IMR-90 (cell line): Measurements from ENCODE around the gene NDUFB5. TPM values are rescaled to one million over a fixed set of nuclear protein-coding genes. Genes with fewer than 3 reads are reported as not detected.
A peak's percentile ranks its signal among the peaks of the same experiment; 100 is the strongest.

Experiments used
- ATAC-seq: fragments of 200-7000 bp; cut with Tn5 transposase; 2 replicates; pipeline ENCODE4 v1.9.1; 2020; ENCODE audit warnings: low read depth, mild to moderate bottlenecking, moderate library complexity
- BruUV-seq: library from RNA; stranded (reverse); fragments of 400-500 nt; replicated peaks from 2 replicates; lab custom pipeline; 2021; lab: Mats Ljungman, UMichigan
- CTCF ChIA-PET: fragments of 300-600 bp; formaldehyde crosslinking; extraction: SDS; loops from one replicate; lab custom pipeline; 2021; ENCODE audit warnings: antibody characterized with exemption; lab: Yijun Ruan, JAX
- POLR2A ChIA-PET: fragments of 300-600 bp; sonication (Branson Sonifier 250); formaldehyde crosslinking; loops from one replicate; lab custom pipeline; 2022; ENCODE audit warnings: antibody characterized with exemption; ENCODE audit not compliant: unreplicated experiment; lab: Charles Lee
- DNase-seq: peaks from one replicate; pipeline ENCODE4 v3.0.0; 2013
- H2AFZ ChIP-seq: replicated peaks from 2 replicates; pipeline ENCODE3; 2013; ENCODE audit warnings: low read length, mild to moderate bottlenecking; ENCODE audit not compliant: poor library complexity
- H2AK5ac ChIP-seq: 2 replicates; pipeline ENCODE4 v1.6.1; 2013; ENCODE audit warnings: low read depth, low read length, inconsistent platforms
- H2AK9ac ChIP-seq: replicated peaks from 2 replicates; pipeline ENCODE3; 2013; ENCODE audit warnings: mild to moderate bottlenecking, low read depth, low read length, moderate library complexity; ENCODE audit not compliant: poor library complexity
- H2BK120ac ChIP-seq: 2 replicates; pipeline ENCODE4 v1.6.1; 2013; ENCODE audit warnings: low read depth, low read length, inconsistent platforms
- H2BK15ac ChIP-seq: 3 replicates; pipeline ENCODE4 v1.6.1; 2013; ENCODE audit warnings: low read depth, low read length, inconsistent platforms
- H2BK20ac ChIP-seq: 2 replicates; pipeline ENCODE4 v1.6.1; 2013; ENCODE audit warnings: low read depth, mild to moderate bottlenecking, inconsistent platforms, low read length, moderate library complexity
- H2BK5ac ChIP-seq: 2 replicates; pipeline ENCODE4 v1.6.1; 2013; ENCODE audit warnings: mild to moderate bottlenecking, low read depth, low read length, inconsistent platforms; ENCODE audit not compliant: poor library complexity, severe bottlenecking
- H3K14ac ChIP-seq: replicated peaks from 2 replicates; pipeline ENCODE4 v1.6.1; 2013; ENCODE audit warnings: low read depth, low read length, inconsistent platforms
- H3K18ac ChIP-seq: 2 replicates; pipeline ENCODE4 v1.6.1; 2013; ENCODE audit warnings: low read depth, low read length, control low read depth
- H3K23ac ChIP-seq: 2 replicates; pipeline ENCODE4 v1.6.1; 2013; ENCODE audit warnings: low read depth, low read length, inconsistent platforms
- H3K27ac ChIP-seq: 2 replicates; pipeline ENCODE4 v1.5.1; 2013; ENCODE audit warnings: mild to moderate bottlenecking, control low read depth, low read length; ENCODE audit not compliant: insufficient read depth
- H3K27me3 ChIP-seq: 2 replicates; pipeline ENCODE4 v1.6.1; 2013; ENCODE audit warnings: low read length; ENCODE audit not compliant: control insufficient read depth, insufficient read depth
- H3K36me3 ChIP-seq: 2 replicates; pipeline ENCODE4 v1.6.1; 2013; ENCODE audit warnings: low read length, mixed read lengths; ENCODE audit not compliant: control insufficient read depth, insufficient read depth
- H3K4ac ChIP-seq: 2 replicates; pipeline ENCODE4 v1.6.1; 2013; ENCODE audit warnings: low read depth, low read length, inconsistent platforms
- H3K4me1 ChIP-seq: 2 replicates; pipeline ENCODE4 v1.6.1; 2013; ENCODE audit warnings: low read length, mixed read lengths; ENCODE audit not compliant: control insufficient read depth, insufficient read depth
- H3K4me2 ChIP-seq: 2 replicates; pipeline ENCODE4 v1.6.1; 2013; ENCODE audit warnings: low read depth, mild to moderate bottlenecking, control low read depth, low read length, moderate library complexity
- H3K4me3 ChIP-seq: 2 replicates; pipeline ENCODE4 v1.5.1; 2013; ENCODE audit warnings: low read depth, mild to moderate bottlenecking, control low read depth, low read length, moderate library complexity; ENCODE audit not compliant: insufficient read depth
- H3K56ac ChIP-seq: 2 replicates; pipeline ENCODE4 v1.6.1; 2013; ENCODE audit warnings: low read length, inconsistent platforms; ENCODE audit not compliant: insufficient read depth; ENCODE audit errors: extremely low read depth
- H3K79me1 ChIP-seq, 2 experiments: 2 replicates each; pipeline ENCODE4 v1.6.1; 2013; ENCODE audit warnings: low read length in 2 of 2, inconsistent platforms in 1 of 2, low read depth in 1 of 2
- H3K9ac ChIP-seq: 2 replicates; pipeline ENCODE4 v1.6.1; 2013; ENCODE audit warnings: low read depth, low read length, control low read depth
- H3K9me1 ChIP-seq: 2 replicates; pipeline ENCODE4 v1.6.1; 2013; ENCODE audit warnings: low read length, inconsistent platforms; ENCODE audit not compliant: insufficient read depth
- H3K9me3 ChIP-seq: 2 replicates; pipeline ENCODE4 v1.6.1; 2013; ENCODE audit warnings: low read length; ENCODE audit not compliant: control insufficient read depth, insufficient read depth
- H4K20me1 ChIP-seq: 2 replicates; pipeline ENCODE4 v1.6.1; 2013; ENCODE audit warnings: low read length, inconsistent platforms; ENCODE audit not compliant: insufficient read depth
- H4K5ac ChIP-seq: 2 replicates; pipeline ENCODE4 v1.6.1; 2013; ENCODE audit warnings: mild to moderate bottlenecking, low read depth, low read length, control low read depth
- H4K8ac ChIP-seq, 2 experiments: 2 replicates each; pipeline ENCODE4 v1.6.1; 2013; ENCODE audit warnings: low read depth in 2 of 2, low read length in 2 of 2, control low read depth in 1 of 2, inconsistent platforms in 1 of 2
- H4K91ac ChIP-seq: 2 replicates; pipeline ENCODE4 v1.6.1; 2013; ENCODE audit warnings: low read depth, low read length, inconsistent platforms; ENCODE audit not compliant: insufficient read depth
- BHLHE40 ChIP-seq: fragments of 150-350 bp; IDR thresholded peaks from 2 replicates; pipeline ENCODE4 v1.6.1; 2016; ENCODE audit warnings: mild to moderate bottlenecking, low read depth, low read length
- CEBPB ChIP-seq: IDR thresholded peaks from 2 replicates; pipeline ENCODE4 v1.6.1; 2012; ENCODE audit warnings: low read depth, low read length, improper control_type of control experiment
- CHD1 ChIP-seq: IDR thresholded peaks from 2 replicates; pipeline ENCODE4 v1.6.1; 2012; ENCODE audit warnings: low read depth, low read length, improper control_type of control experiment
- ELK1 ChIP-seq: fragments of 150-350 bp; IDR thresholded peaks from 2 replicates; pipeline ENCODE4 v1.6.1; 2016; ENCODE audit warnings: low read depth, mild to moderate bottlenecking, low read length, moderate library complexity, borderline replicate concordance
- MAFK ChIP-seq: IDR thresholded peaks from 2 replicates; pipeline ENCODE4 v1.6.1; 2012; ENCODE audit warnings: low read depth, low read length, improper control_type of control experiment
- MAZ ChIP-seq: IDR thresholded peaks from 2 replicates; pipeline ENCODE4 v1.6.1; 2012; ENCODE audit warnings: low read depth, mild to moderate bottlenecking, low read length, improper control_type of control experiment, moderate library complexity, borderline replicate concordance
- NFE2L2 ChIP-seq: fragments of 150-350 bp; IDR thresholded peaks from 2 replicates; pipeline ENCODE4 v1.6.1; 2016; ENCODE audit warnings: low read depth, mild to moderate bottlenecking, low read length
- POLR2A ChIP-seq: IDR thresholded peaks from 2 replicates; pipeline ENCODE4 v1.6.1; 2012; ENCODE audit warnings: mild to moderate bottlenecking, low read depth, low read length
- RAD21 ChIP-seq: IDR thresholded peaks from 2 replicates; pipeline ENCODE4 v1.6.1; 2012; ENCODE audit warnings: low read length, improper control_type of control experiment
- RCOR1 ChIP-seq: IDR thresholded peaks from 2 replicates; pipeline ENCODE4 v1.6.1; 2012; ENCODE audit warnings: mild to moderate bottlenecking, low read length, improper control_type of control experiment; ENCODE audit not compliant: insufficient replicate concordance
- RFX5 ChIP-seq: IDR thresholded peaks from 2 replicates; pipeline ENCODE4 v1.8.0; 2012; ENCODE audit warnings: low read depth, mild to moderate bottlenecking, low read length, moderate library complexity
- WGBS, 2 experiments: methylation state at CpG; one replicate each; pipeline versions ENCODE4 v1.1.5 to v1.1.7; 2013; ENCODE audit warnings: missing lambda C conversion rate in 2 of 2; ENCODE audit not compliant: insufficient read length in 1 of 2; ENCODE audit errors: extremely low coverage in 2 of 2; 5-methylcytosine and 5-hydroxymethylcytosine counted together
- dilution Hi-C: fragments of 300-500 bp; cut with HindIII; formaldehyde crosslinking; loops from one replicate; pipeline ENCODE4 v1.14.3; 2018; ENCODE audit warnings: low sequenced_read_pairs; ENCODE audit not compliant: unreplicated experiment
- in situ Hi-C: fragments of 300-500 bp; cut with MboI; formaldehyde crosslinking; loops from 3 replicates; pipeline ENCODE4 v1.14.3; 2019; ENCODE audit warnings: low sequenced_read_pairs, inconsistent platforms, mixed read lengths
- intact Hi-C: fragments of 100-400 bp; cut with micrococcal nuclease; formaldehyde crosslinking; loops from 2 replicates; pipeline ENCODE4 v1.10.0; 2022
- polyA plus RNA-seq, 3 experiments: library from polyadenylated mRNA; depleted of rRNA; stranded (reverse); fragments of >200 nt; gene quantifications; 2 replicates each; pipeline ENCODE4 v1.2.3, GENCODE V29; 2012; ENCODE audit warnings: low replicate concordance in 1 of 3
- total RNA-seq: library from RNA; depleted of rRNA; stranded (reverse); fragments of >200 nt; gene quantifications from 2 replicates; pipeline ENCODE4 v1.2.3, GENCODE V29; 2012
- TF ChIP-seq, protein P1 (sequence below): fragments of 150-350 bp; IDR thresholded peaks from 2 replicates; pipeline ENCODE4 v1.6.1; 2017; ENCODE audit warnings: mild to moderate bottlenecking, antibody characterized with exemption, low read length, low read depth

The NDUFB5 gene
- total and polyA plus RNA-seq, 2 of the 4 experiments (the other 2 are of a cell fraction) = 17.2 to 29.3 TPM

GRCh38 chr3:179599531-179599930 is 5.1 kb upstream of the NDUFB5 start:
- TF ChIP-seq RCOR1 (no peak), RFX5 (no peak), BHLHE40 (no peak), MAZ (no peak), RAD21 (no peak), CEBPB (no peak), MAFK (no peak), CHD1 (no peak), ELK1 (no peak), POLR2A (no peak), NFE2L2 (no peak)
- TF ChIP-seq, protein P1, sequence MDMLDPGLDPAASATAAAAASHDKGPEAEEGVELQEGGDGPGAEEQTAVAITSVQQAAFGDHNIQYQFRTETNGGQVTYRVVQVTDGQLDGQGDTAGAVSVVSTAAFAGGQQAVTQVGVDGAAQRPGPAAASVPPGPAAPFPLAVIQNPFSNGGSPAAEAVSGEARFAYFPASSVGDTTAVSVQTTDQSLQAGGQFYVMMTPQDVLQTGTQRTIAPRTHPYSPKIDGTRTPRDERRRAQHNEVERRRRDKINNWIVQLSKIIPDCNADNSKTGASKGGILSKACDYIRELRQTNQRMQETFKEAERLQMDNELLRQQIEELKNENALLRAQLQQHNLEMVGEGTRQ = no peak
- Histone ChIP-seq H3K14ac (no peak overlapping the region), H3K56ac (no peak overlapping the region), H4K20me1 (no peaks in the 10 kb centered on the region), H2AK5ac (no peak overlapping the region), H3K9me1 (no peaks in the 10 kb centered on the region), H2AFZ (no peak overlapping the region), H3K27me3 (no peaks in the 10 kb centered on the region), H2BK120ac (no peak overlapping the region), H3K9ac (no peak overlapping the region), H2BK15ac (no peak overlapping the region), H4K91ac (no peak overlapping the region), H3K9me3 (no peaks in the 10 kb centered on the region), H3K4me3 (no peak overlapping the region), H3K23ac (no peak overlapping the region), H3K4ac (no peak overlapping the region), H2BK5ac (no peak overlapping the region), H2AK9ac (no peak overlapping the region), H3K18ac (no peak overlapping the region), H2BK20ac (no peak overlapping the region), H3K4me1 (no peaks in the 10 kb centered on the region; the same call in 1 of the 2 replicates), H3K27ac (no peak overlapping the region), H3K4me2 (no peak overlapping the region), H3K36me3 (peaks cover 29% of the 10 kb centered on the region), H3K79me1 (peaks cover 9 to 10% of the 10 kb centered on the region in 2 experiments), H4K5ac (no peak overlapping the region), H4K8ac (no peak overlapping the region)
- no TSS peak for BruUV-seq
- dilution Hi-C loops = no loop called here
- POLR2A ChIA-PET = no interaction called here
- no CpG with 5 or more reads among the region's 4 CpGs for WGBS, 2 experiments
- in situ Hi-C loops = loop anchor here (25.0 kb wide), 1 partner anchor 1363 kb away; no protein-coding TSS in a partner anchor
- intact Hi-C loops = no loop called here
- no peak for ATAC-seq
- CTCF ChIA-PET = no interaction called here
- DNase-seq = peak; percentile 5
